HTR-8/SVneo (cell line): ENCODE data around the gene RNASEH2C.
"Not testable (repeated sequence)": the region's sequence is repeated elsewhere in the genome, so short reads cannot be mapped to it uniquely, and the experiment has no call there.

Experiments used
- DNase-seq: peaks from one replicate; pipeline ENCODE4 v3.0.0; 2011; ENCODE audit warnings: low spot score, mixed read lengths; ENCODE audit not compliant: insufficient read length
- FAIRE-seq: peaks from 2 replicates; lab custom pipeline; 2011; peaks lifted over from hg19 to GRCh38; lab: Jason Lieb, UNC

Gene RNASEH2C

GRCh38 chr11:65695459-65696241 is 24.9 kb downstream of the RNASEH2C start:
- DNase-seq: no peak
- FAIRE-seq: no peak

GRCh38 chr11:65692367-65692766 is 28.2 kb downstream of the RNASEH2C start:
- no peak for FAIRE-seq
- no peak for DNase-seq

DNA sequence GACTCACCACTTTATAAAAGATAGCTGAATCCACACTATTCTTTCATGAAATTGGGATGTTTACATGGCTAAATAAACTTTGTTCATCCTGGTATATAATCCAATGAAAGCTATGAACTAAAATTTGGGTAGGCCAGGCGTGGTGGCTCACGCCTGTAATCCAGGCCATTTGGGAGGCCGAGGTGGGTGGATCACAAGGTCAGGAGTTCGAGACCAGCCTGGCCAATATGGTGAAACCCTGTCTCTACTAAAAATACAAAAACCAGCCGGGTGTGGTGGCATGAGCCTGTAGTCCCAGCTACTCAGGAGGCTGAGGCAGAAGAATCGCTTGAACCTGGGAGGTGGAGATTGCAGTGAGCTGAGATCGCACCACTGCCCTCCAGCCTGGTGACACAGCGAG is 28.8 kb downstream of the RNASEH2C start:
- not testable (repeated sequence) for FAIRE-seq, DNase-seq

DNA sequence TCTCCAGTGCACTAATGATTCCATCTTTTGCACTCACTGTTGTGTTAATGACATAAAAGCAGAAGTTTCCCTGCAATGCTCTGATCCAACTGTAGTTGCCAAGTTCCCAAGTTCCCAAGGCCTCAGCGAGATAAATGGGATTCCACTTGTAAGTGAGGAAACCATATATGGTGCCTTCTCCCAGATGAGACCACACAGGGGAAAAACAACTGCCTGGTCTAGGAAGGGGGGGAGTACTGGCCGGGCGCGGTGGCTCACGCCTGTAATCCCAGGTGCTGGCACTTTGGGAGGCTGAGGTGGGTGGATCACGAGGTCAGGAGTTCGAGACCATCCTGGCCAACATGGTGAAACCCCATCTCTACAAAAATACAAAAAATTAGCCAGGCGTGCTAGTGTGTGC is 34.6 kb downstream of the RNASEH2C start:
- no peak for FAIRE-seq
- DNase-seq: no peak

GRCh38 chr11:65683480-65683879 is 37.1 kb downstream of the RNASEH2C start:
- FAIRE-seq, DNase-seq: not testable (repeated sequence)

- no peak for DNase-seq
- no peak for FAIRE-seq
Measured at GRCh38 chr11:65680192-65680743, 40.3 kb downstream of the RNASEH2C start.

DNA sequence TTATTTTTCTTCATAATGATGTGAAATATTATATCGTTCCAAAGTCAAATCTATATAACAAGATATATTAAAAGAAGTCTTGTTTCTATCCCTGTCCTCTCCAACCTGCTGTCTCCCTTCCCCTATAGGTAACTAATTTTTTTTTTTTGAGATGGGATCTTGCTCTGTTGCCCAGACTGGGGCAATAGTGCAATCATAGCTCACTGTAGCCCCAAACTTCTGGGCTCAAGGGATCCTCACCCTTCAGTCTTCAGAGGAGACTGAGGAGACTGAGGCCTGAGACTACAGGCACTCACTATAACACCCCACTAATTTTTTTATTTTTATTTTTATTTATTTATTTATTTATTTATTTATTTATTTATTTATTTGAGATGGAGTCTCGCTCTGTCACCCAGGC is 47.6 kb downstream of the RNASEH2C start:
- FAIRE-seq: no peak
- no peak for DNase-seq

- DNase-seq (no peak), FAIRE-seq (no peak)
Measured at GRCh38 chr11:65672180-65672860, 48.3 kb downstream of the RNASEH2C start.
